NCI-H146 treated with DMSO at 0.1 percent for 48 hours (cell line): ENCODE data around the gene CNTN6.

Experiments
- DNase-seq: peaks from one replicate; lab custom pipeline; 2025; ENCODE audit not compliant: unreplicated experiment; lab: John Stamatoyannopoulos, UW

Gene CNTN6

DNA sequence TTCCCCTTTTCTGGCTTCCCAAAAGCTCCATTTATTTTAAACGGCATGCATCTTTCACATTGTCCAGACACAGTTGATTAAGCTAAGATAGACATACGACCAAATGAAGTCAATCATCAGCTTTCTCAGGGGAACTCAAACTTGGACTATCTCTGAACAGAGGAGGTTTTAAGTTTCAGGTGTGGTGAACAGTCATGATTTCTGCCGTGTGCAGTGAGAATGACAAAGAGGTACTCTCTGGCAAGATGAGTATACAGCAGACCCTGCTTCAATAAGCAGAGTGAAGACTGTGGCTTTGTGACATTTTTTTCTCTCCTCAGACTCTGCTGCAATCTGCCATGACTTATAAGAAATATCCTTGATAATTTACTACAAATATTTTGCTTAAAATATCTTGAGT, 307.7 kb downstream of the CNTN6 start:
- DNase-seq: no peak

DNA sequence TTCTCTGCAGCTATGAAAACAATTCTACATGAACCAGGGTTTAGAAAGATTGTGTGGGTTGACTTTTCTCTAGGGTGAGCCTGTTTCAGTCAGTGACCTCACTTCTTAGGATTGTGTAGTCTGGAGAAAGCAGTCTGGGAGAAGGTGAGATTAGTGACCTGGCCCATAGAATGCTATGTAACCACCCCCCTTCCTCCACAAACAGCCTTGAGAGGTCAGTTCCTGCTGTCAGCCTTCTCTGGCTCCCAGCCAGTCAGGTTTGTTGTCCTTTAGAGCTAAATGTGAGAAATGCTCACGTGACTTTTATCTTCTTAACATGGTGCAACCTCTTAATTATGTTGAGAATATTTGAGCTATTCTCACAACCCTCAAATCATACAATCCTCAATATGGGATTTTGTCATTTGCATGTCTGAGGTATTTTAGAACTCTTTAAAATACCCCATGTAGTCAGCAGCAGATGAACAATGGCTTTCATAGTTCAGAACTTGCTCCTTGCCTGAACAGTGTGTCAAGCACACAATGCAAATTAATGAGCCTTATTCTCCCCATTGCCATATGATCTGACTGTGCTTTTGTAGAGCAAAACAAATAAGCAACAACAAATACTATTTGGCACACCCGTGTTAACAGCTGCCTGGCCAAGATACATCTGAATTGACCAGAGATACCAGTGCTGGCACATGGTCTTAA, 311.6 kb downstream of the CNTN6 start:
- DNase-seq: no peak

DNA sequence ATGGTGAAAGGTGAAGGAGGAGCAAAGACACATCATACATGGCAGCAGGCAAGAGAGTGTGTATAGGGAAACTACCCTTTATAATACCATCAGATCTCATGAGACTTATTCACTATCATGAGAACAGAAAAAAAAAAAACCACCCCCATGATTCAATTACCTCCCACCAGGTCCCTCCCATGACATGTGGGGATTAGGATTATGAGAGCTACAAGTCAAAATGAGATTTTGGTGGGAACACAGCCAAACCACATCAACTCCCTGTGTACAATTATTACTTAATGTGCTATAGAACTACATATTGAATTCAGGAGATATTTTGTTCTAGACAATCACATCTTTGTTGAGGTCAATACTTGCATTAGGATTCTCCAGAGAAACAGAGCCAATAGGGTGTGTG, 313.4 kb downstream of the CNTN6 start:
- no peak for DNase-seq

DNA sequence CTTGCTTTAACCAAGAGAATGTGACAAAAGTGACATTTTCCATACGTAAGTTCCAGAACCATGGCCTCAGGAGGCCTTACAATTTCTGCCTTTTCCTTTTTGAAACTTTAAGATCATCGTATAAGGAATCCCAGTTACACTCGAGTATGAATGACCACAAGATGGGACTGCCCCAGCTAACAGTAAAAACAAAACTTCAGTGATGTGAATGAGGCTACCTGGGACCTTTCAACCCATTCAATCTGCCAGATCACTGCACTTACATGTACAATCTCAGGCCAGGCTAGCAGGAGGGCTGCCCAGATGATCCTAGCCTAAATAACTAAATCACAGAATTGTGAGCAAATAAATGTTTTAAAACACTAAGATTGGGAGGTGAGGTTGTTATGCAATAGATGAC, 328.8 kb downstream of the CNTN6 start:
- DNase-seq: no peak

DNA sequence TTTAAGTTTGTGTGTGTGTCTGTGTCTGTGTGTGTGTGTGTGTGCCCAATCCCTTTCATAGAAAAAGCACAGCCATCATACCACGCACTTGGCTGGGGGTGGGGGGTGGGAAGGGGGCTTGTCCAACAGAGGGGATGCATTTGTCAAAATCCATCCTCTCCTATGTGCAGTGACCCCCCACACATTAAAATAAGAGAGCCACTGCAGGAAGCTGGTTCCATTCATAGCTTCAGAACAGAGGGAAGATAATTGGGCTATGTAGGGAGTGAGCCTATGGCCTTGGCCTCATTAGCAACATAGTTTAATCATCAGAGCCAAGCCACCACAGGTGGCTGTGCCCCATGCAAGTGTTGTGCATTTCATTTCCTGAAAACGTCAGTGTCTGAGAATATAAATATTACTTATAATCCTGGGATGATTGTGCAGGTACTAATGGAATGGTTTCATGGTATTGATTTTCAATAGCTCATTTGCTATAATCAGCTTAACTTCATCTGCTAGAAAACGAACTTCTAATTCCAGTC, 330.8 kb downstream of the CNTN6 start:
- DNase-seq: no peak

DNA sequence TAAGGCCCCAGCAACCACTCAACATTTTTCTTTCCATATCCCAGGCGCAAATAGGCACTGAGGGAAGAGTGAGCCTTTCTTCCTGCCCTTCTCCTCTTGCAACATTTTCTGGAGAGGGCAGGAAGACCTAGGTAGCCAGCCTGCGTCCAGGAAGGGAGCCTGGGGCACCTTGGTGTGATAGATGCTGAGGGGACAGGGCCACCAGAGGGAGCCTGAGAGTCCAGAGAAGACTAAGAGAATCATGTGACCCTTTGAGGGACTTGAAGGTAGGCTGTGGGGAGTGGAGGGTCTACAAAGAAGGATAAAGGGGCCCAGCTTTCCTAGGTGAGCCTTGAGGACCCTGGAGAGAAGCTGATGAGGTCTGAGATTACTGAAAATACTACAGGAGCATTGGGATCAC, 346.6 kb downstream of the CNTN6 start:
- DNase-seq: no peak

DNA sequence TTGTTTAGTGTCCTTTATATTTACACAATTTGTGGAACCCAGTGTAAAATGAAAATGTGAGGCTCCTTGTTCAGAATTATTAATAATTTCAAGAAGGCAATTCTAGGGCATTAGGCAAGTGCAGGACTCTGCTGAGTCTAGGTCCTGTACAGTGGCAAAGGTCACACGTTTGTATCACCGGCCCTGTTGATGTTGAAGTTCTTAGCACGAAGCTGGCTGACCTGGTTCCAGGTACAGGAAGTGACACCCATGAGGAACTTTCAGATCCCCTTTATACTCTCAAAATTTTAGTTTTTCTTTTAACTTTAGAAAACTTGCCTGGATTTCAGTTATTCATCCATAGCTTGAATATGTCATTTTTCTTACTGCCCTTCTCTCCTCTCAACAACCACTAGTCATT, 349.4 kb downstream of the CNTN6 start:
- DNase-seq: no peak

DNA sequence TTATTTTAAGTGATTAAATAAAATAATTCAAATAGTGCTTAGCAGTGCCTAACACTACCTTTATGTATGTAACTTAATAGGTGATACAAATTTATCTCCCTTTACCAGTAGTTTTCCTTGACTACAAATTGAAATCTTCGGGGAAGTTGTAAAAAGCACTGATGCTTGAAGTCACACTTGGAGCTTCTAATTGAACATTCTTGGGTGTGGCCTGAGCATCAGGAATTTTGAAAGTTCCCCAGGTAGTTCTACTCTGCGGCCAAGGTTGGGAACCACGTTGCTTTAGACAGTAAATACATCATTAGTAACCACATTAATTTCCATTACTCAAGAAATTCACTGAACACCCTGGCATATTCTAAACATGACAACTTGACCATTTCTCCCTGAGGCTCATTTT, 351.4 kb downstream of the CNTN6 start:
- no peak for DNase-seq

DNA sequence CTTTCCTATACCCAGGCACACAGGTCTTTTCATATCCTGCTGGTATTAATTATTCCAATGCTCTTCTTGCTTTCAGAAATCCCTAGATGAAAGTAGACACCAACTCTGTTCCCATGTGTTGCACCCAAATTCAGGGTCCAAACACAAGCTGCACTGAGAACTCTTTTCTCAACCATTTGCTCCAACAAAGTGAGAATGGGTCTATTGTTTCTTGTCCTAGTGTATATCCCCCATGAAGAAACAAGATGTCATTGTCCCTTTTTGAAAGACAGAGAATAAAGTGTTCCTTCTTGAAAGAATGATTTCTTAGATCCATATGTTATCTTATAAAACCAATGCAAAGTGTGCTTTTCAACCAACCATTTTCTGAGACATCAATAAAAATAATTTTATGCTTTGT, 353.7 kb downstream of the CNTN6 start:
- no peak for DNase-seq

DNA sequence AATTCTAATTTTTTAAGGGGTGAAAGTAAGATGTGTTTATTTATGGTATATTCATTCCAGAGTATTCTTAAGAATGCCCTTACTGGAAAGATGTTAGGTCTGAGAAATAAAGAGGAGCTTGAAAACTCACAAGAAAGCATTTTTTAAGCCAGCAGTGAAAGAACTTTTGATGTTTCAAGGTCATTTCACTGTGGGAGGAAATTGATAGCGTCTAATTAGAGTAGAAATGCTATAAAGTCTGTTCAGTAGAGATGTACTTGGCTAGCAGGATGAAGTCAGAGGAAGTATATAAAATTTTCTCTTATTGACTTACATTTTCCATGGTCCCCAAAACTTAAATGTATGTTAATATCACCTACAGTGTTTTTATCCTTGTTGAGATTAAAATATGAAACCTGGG, 354.6 kb downstream of the CNTN6 start:
- no peak for DNase-seq

DNA sequence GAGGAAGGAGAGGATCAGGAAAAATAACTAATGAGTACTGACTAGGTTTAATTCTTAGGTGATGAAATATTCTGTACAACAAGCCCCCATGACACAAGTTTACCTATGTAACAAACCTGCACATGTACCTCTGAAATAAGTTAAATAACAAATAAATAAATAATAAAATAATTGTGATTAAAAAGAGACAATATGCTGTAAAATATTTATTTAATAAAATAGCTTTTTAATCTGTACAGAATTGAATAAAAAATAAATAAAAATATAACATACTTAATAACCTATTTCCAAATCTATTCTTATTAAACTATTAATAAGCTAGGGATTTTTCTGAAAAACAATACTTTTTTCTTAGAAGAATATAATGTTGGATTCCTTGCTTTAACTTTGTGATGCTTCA, 355.6 kb downstream of the CNTN6 start:
- no peak for DNase-seq
